DOHH2 (cell line): ENCODE measurements around the gene RAPGEF1.

Source experiments
- CTCF ChIP-seq: fragments of 200-600 bp; sonication (generic); IDR thresholded peaks from one replicate; pipeline ENCODE4 v1.5.1; 2014; ENCODE audit warnings: antibody characterized with exemption, mild to moderate bottlenecking, low read depth, low read length; ENCODE audit not compliant: poor library complexity, severe bottlenecking
- EZH2phosphoT487 ChIP-seq: fragments of 200-600 bp; sonication (generic); IDR thresholded peaks from 2 replicates; pipeline ENCODE4 v1.6.1; 2017; ENCODE audit warnings: borderline replicate concordance, mild to moderate bottlenecking, antibody characterized with exemption, low read length, moderate library complexity, mixed read lengths

GRCh38 chr9:131754846-131755245 is 15.0 kb upstream of the RAPGEF1 start:
- TF ChIP-seq CTCF: no peak
- no peak for TF ChIP-seq EZH2phosphoT487
